Activated CD4-positive, alpha-beta T cell treated with anti-CD3 and anti-CD28 coated beads, Interleukin-10, Interleukin-2, amounts not matched to agents 100 ng/mL and 50 ng/mL, durations not matched to agents 16 hours and 8 hours (primary cell): ENCODE data around the gene DNAJB1.

ENCODE experiments used
- DNase-seq: peaks from one replicate; pipeline ENCODE4 v3.0.0-alpha.2; 2020

The DNAJB1 gene

GRCh38 chr19:14472202-14472938 is 45.8 kb downstream of the DNAJB1 start:
- DNase-seq, result peak; percentile 81

- no peak for DNase-seq
These were observed 46.6 kb downstream of the DNAJB1 start for GRCh38 chr19:14471436-14472187.

GRCh38 chr19:14470031-14470876 is 47.9 kb downstream of the DNAJB1 start:
- DNase-seq, result no peak

- DNase-seq, result no peak
These were observed 50.4 kb downstream of the DNAJB1 start for GRCh38 chr19:14467816-14468215.

GRCh38 chr19:14467391-14467790 is 50.8 kb downstream of the DNAJB1 start:
- no peak for DNase-seq
